Kidney epithelial cell (primary cell): ENCODE data around the gene DPPA2. TPM values are rescaled to one million over a fixed set of nuclear protein-coding genes. Genes with fewer than 3 reads are reported as not detected.

Experiments used
- DNase-seq: peaks from one replicate; pipeline ENCODE4 v3.0.0-alpha.2; 2010; ENCODE audit warnings: low read depth
- H3K27me3 ChIP-seq: 2 replicates; pipeline ENCODE4 v1.6.0; 2011; ENCODE audit warnings: low read length; ENCODE audit not compliant: control insufficient read depth, insufficient read depth
- H3K36me3 ChIP-seq: 2 replicates; pipeline ENCODE4 v1.5.1; 2011; ENCODE audit warnings: low read length; ENCODE audit not compliant: control insufficient read depth, insufficient read depth
- H3K4me3 ChIP-seq: 2 replicates; pipeline ENCODE4 v1.5.1; 2011; ENCODE audit warnings: low read depth, mild to moderate bottlenecking, control low read depth, low read length
- CTCF ChIP-seq: IDR thresholded peaks from 2 replicates; pipeline ENCODE4 v1.5.1; 2011; ENCODE audit warnings: mild to moderate bottlenecking, moderate library complexity, low read length, control low read depth, inconsistent platforms; ENCODE audit not compliant: insufficient read depth, poor library complexity, severe bottlenecking
- total RNA-seq: library from RNA; depleted of rRNA; stranded (reverse); fragments of >200 nt; gene quantifications from 2 replicates; pipeline ENCODE4 v1.2.3, GENCODE V29; 2015

DPPA2 gene
- total RNA-seq, 1 donor from 2014 or later, result not detected

GRCh38 chr3:109252641-109253040 lies 63.7 kb downstream of the DPPA2 start:
- H3K27me3 ChIP-seq, result no peaks in the 10 kb centered on the region
- H3K4me3 ChIP-seq, result no peak overlapping the region
- no peaks in the 10 kb centered on the region for H3K36me3 ChIP-seq
- DNase-seq, result no peak
- no peak for TF ChIP-seq CTCF

Other genes with a start within 250 kb of the DPPA2 start
- gene MORC1, start 198.4 kb downstream of the DPPA2 start, total RNA-seq, result not detected in 2 replicates
- gene C3orf85, start 179.8 kb downstream of the DPPA2 start, total RNA-seq, result not detected in 2 replicates
- not detected in 2 replicates for gene DPPA4, start 21.0 kb upstream of the DPPA2 start, total RNA-seq